GM03348 (cell line): ENCODE measurements around the gene LRRFIP1.

Experiments
- DNase-seq: peaks from one replicate; pipeline ENCODE4 v3.0.0; 2012; ENCODE audit warnings: low spot score

LRRFIP1 gene

GRCh38 chr2:237640493-237640998 lies 13.2 kb downstream of the LRRFIP1 start:
- DNase-seq, result no peak

- DNase-seq, result no peak
Measured at GRCh38 chr2:237642038-237642734, 14.8 kb downstream of the LRRFIP1 start.

- DNase-seq, result no peak
Measured at GRCh38 chr2:237643066-237643465, 15.7 kb downstream of the LRRFIP1 start.

DNA sequence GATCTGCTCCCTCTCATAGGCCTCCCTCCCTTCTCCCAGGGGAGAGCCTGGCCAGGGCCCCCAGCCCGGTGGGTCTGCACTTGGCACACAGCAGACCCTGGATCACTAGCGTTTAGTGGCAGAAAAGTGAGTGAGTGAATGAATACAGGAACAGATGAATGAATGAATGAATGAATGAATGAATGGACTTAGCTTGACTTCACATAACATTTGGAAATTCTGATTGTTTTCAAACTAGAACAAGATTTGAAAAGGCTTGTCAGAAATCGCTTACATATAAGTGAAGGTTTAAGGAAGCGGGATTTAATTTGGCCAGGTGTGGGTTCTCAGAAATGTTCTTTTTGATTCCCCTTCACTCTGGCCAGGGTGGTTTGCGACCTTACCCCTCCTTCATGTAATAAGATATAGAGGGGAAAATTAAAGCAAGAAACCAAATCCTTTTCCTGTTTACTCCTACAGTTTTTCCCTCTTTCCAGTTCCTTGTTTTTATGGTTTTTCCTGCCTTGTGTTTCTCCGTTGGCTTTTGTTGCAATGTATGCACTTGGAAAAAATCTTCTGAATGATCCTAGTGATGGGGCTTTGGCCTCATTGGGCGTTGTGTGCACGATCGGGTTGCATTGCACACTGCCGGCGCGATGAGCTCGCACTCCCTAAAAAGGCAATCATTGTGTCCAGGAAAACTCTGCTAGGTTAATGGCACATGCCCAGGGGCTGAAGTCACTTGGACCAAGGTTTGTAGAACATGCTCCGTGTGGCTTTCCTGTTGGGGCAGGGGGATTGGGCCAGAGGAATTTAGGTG lies 16.4 kb downstream of the LRRFIP1 start:
- no peak for DNase-seq

GRCh38 chr2:237644381-237644703 lies 17.0 kb downstream of the LRRFIP1 start:
- no peak for DNase-seq

DNA sequence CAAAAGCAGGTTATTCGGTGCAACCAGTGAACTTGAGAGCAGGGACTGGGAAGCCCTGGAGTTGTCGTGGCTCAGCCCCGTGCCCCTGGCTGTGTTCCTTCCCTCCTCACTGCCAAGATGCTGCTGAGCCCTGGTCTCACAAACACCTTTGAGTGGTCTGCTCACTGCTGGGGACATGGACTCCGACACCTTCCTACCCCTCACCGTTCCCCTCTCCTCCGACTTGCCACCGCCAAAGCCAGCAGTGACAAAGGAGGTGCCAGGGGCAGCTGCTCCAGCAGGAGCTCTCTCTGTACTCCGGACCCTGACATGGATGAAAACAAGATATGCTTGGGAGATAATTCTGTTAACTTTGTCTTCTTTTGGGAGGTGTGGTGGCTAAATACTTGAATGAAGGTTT lies 17.9 kb downstream of the LRRFIP1 start:
- DNase-seq, result no peak

DNA sequence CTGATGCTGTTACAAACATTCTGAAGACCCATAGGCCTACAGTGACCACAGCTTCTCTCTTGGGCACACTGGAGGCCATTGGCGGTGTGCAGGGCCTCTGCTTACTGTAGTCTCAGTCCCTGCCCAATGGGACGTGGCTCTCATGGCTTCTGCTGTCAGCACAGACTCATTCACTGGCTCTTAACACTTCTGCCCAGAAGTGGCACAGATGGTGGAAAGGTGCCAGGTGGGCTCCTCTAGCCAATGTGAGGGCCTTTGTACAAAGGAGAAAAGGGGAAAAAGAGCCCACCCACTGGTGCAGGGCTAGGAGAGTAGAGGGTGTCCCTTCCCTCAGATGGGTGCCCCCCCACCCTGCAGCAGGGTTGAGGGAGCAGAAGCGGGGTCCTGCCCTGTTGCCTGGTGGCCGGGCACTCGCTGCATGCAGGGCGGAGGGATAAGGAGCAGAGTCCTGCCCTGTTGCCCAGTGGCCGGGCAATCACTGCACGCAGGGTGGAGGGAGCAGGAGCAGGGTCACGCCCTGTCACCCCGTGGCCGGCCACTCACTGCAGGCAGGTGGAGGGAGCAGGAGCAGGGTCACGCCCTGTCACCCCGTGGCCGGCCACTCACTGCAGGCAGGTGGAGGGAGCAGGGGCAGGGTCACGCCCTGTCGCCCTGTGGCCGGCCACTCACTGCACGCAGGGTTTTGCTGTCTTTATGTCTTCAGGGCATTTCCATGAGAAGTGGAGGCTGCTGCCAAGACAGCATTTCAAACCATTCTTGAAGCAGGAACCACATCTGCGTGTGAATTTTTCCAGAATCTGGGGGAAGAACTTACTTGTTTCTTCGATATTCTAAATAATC lies 20.0 kb downstream of the LRRFIP1 start:
- DNase-seq, result no peak

- no peak for DNase-seq
Measured at GRCh38 chr2:237648016-237648381, 20.6 kb downstream of the LRRFIP1 start.

DNA sequence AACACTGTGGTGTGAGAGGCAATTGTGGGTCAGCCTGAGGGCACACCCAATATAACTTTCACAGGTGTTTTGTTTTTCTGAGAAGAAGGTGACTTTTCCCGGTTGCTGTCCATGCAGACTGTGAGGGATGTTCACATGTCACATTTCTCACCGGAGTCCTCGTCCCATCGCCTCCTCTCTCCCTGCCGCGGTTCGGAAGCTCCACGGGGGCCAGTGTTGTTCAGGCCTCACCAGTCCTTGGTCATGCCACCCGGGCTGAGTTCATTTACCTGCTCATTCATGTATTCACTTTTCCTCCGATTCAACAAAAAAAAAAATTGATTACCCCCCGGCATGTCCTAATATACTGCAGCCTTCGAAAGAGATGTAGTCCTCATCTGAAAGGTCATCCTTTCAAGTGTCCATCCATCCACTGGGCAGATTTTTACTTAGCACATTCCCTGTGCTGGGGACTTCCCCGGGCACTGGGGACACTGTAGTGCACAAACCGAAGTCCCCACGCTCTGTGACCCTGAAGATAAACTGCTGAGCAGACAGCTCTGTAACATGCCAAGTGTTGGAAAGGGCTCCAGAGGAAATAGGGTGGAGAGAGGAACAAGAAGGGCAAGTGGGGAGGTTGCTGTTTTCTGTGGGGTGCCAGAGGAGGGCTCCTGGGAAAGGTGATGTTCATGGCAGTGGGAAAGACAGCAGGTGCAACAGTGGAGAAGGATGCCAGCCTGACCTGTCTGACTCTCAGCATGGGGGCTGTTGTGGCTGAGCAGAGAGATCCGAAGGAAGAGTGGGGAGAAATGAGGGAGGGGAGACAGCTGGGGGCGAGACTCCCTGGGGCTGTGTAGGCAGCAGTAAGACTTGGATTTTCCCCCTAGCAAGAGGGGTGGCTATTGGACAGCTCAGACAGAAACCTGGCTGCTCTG lies 22.4 kb downstream of the LRRFIP1 start:
- no peak for DNase-seq

DNA sequence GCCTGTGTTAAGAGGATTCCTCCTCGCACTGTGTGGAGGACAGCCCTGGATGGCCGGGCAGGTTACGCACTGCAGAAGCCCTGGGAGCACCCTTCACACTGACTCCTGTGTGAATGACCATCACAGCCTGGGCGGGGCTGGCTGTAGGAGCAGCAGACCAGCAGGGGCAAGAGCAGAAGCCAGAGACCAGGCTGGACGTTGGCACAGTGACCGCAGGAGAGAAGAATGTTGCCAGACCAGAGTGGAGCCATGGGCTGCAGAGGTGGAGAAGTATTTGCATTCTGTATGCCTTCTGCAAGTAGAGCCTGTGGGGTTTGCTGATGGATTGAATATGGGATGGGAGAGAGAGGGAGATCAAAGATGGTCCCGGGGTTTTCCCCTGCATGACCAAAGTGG lies 23.1 kb downstream of the LRRFIP1 start:
- no peak for DNase-seq

- no peak for DNase-seq
Measured at GRCh38 chr2:237651761-237652160, 24.4 kb downstream of the LRRFIP1 start.

- DNase-seq, result no peak
Measured at GRCh38 chr2:237652181-237652580, 24.8 kb downstream of the LRRFIP1 start.

DNA sequence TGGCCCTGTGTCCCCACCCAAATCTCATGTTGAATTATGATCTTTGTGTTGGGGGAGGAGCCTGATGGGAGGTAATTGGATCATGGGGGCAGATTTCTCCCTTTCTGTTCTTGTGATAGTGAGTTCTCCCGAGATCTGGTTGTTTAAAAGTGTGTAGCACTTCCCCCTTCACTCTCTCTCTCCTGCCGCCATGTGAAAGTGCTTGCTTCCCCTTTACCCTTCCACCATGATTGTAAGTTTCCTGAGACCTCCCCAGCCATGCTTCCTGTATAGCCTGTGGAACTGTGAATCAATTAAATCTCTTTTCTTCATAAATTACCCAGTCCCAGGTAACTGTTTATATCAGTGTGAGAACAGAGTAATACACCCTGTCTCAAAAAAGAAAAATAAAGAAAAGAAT lies 25.5 kb downstream of the LRRFIP1 start:
- no peak for DNase-seq

GRCh38 chr2:237653776-237654558 lies 26.6 kb downstream of the LRRFIP1 start:
- DNase-seq, result no peak

DNA sequence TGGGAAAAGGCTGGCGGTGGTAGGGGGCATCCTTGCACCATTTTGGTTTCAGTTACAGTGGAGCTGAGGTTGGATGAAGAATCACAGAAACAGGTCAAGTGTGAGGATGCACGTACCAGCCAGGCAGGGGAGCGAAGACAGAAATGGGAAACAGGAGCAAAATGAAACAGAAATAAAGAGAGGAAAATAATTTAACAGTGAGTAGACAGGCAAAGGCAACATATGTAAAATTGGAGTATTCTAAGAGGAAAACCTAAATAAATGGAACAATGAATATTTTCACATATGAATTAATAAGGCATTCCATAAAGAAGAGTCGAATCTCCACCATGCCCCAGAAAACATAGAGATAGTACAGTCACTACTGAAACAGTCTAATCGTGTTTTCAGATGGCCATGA lies 29.7 kb downstream of the LRRFIP1 start:
- DNase-seq, result no peak

DNA sequence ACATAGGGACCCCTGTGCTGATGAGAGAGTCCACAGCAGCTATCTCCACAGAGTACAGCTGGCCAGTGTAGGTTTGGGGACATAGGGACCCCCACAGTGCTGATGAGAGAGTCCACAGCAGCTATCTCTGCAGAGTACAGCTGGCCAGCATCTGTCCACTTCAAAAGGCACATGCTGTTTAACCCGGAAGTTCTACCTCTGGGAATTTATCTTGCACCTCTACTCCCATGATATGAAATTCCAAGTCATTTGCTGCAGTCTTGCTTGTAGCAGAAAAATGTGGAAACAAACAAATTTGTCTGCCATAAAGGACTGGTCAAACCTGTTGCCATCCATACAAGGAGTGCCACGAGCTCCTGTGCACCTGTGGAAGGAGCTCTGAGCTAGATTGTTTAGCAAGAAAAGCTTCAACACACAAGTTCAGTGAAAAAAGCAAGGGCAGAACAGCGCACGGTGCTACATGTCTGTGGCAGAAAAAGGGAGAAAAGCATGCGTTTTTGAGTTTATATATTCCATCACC lies 33.1 kb downstream of the LRRFIP1 start:
- no peak for DNase-seq

- no peak for DNase-seq
Measured at GRCh38 chr2:237661270-237661669, 33.9 kb downstream of the LRRFIP1 start.

DNA sequence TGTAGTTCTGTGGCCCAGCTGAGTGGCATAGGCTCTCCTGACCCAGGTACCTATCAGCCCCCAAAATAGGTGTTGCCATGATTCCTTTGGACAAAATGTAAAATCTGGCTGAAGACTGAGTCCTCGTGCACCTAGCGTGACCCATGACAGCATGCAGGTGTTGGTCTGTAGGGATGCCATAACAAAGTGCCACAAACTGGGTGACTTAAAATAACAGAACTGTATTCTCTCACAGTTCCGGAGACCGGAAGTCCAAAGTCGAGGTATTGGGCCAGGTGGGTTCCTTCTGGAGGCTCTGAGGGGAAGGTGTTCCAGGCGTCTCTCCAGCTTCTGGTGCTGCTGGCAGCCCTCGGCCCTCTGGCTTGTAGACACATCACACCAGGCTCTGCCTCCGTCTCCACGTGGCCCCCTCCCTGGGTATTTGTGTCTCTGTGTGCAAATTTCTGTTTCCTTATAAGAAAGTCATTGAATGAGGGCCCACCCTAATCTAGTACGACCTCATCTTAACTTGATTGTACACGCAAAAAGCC lies 34.5 kb downstream of the LRRFIP1 start:
- DNase-seq, result no peak

GRCh38 chr2:237662671-237663093 lies 35.3 kb downstream of the LRRFIP1 start:
- DNase-seq, result peak; percentile 19

- DNase-seq, result no peak
Measured at GRCh38 chr2:237663517-237664110, 36.2 kb downstream of the LRRFIP1 start.
